MM.1S (cell line): ENCODE measurements around the gene NTM.

Experiments used
- EZH2phosphoT487 ChIP-seq: fragments of 300-600 bp; sonication (generic); IDR thresholded peaks from 2 replicates; pipeline ENCODE4 v1.6.1; 2018; ENCODE audit warnings: antibody characterized with exemption, low read length
- TF ChIP-seq, protein P1 (sequence below): fragments of 300-600 bp; sonication (generic); IDR thresholded peaks from 2 replicates; pipeline ENCODE4 v1.5.1; 2016; ENCODE audit warnings: antibody characterized with exemption, low read length, mixed read lengths

DNA sequence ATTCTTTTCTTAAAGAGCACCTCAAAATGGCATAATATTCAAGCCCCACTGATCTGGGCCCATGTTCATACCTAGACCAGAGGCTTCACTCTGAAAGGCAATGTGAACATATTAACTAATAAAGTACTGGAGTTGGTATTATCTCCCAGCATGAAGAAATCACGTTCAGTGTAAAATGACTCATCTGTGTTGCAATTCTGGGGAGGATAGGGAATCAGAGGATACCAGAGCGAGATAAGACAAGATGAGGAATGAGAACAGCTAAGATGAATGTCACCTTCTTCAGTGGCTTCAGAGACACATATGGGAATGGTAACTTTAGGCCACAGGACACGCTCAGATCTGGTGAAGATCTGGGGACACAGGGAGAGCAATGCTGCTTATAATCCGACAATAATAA, 121.1 kb downstream of the NTM start:
- TF ChIP-seq, protein P1, sequence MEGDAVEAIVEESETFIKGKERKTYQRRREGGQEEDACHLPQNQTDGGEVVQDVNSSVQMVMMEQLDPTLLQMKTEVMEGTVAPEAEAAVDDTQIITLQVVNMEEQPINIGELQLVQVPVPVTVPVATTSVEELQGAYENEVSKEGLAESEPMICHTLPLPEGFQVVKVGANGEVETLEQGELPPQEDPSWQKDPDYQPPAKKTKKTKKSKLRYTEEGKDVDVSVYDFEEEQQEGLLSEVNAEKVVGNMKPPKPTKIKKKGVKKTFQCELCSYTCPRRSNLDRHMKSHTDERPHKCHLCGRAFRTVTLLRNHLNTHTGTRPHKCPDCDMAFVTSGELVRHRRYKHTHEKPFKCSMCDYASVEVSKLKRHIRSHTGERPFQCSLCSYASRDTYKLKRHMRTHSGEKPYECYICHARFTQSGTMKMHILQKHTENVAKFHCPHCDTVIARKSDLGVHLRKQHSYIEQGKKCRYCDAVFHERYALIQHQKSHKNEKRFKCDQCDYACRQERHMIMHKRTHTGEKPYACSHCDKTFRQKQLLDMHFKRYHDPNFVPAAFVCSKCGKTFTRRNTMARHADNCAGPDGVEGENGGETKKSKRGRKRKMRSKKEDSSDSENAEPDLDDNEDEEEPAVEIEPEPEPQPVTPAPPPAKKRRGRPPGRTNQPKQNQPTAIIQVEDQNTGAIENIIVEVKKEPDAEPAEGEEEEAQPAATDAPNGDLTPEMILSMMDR, result no peak
- no peak for TF ChIP-seq EZH2phosphoT487
